HepG2 (cell line): ENCODE data around the gene KIAA0232. TPM values are rescaled to one million over a fixed set of nuclear protein-coding genes. Genes with fewer than 3 reads are reported as not detected.

ENCODE experiments used
- AFF4 ChIP-seq: sonication (generic); formaldehyde crosslinking; IDR thresholded peaks from 2 replicates; pipeline ENCODE4 v1.4.0; 2020; ENCODE audit warnings: missing genetic modification reagents
- EP300 ChIP-seq, 3 experiments: sonication (generic) in 1 of 3; formaldehyde crosslinking in 1 of 3; IDR thresholded peaks; 2 replicates each; pipeline versions ENCODE4 v1.5.1 to v1.6.1; 2011 to 2020; ENCODE audit warnings: low read depth in 2 of 3, low read length in 2 of 3, borderline replicate concordance in 1 of 3, improper control_type of control experiment in 1 of 3, mild to moderate bottlenecking in 1 of 3, missing genetic modification reagents in 1 of 3, moderate library complexity in 1 of 3
- GABPB1 ChIP-seq: IDR thresholded peaks from 2 replicates; pipeline ENCODE4 v1.6.1; 2016; ENCODE audit warnings: mild to moderate bottlenecking, missing genetic modification reagents, moderate library complexity, missing compliant biosample characterization
- NCOA2 ChIP-seq: sonication (generic); formaldehyde crosslinking; IDR thresholded peaks from 2 replicates; pipeline ENCODE4 v1.8.0; 2022; ENCODE audit warnings: inconsistent platforms
- REPIN1 ChIP-seq: sonication (generic); formaldehyde crosslinking; IDR thresholded peaks from 2 replicates; pipeline ENCODE4 v1.8.0; 2022; ENCODE audit warnings: missing genetic modification reagents, low read depth, mild to moderate bottlenecking, borderline replicate concordance
- SP1 ChIP-seq, 2 experiments: fragments of 450-650 bp in 1 of 2; sonication (generic) in 1 of 2; formaldehyde crosslinking in 1 of 2; IDR thresholded peaks; 2 replicates each; pipeline versions ENCODE4 v1.4.0 to v1.6.1; 2016 to 2020; ENCODE audit warnings: missing genetic modification reagents in 1 of 2
- SRY ChIP-seq: sonication (generic); formaldehyde crosslinking; IDR thresholded peaks from 2 replicates; pipeline ENCODE4 v1.8.0; 2022; ENCODE audit warnings: mild to moderate bottlenecking, missing genetic modification reagents
- ZNF101 ChIP-seq: sonication (generic); formaldehyde crosslinking; IDR thresholded peaks from 2 replicates; pipeline ENCODE4 v1.4.0; 2020; ENCODE audit warnings: mild to moderate bottlenecking, low read depth, missing genetic modification reagents, borderline replicate concordance
- ZNF672 ChIP-seq: sonication (generic); formaldehyde crosslinking; IDR thresholded peaks from 2 replicates; pipeline ENCODE4 v1.8.1; 2022; ENCODE audit warnings: missing genetic modification reagents
- ZNF7 ChIP-seq: IDR thresholded peaks from 2 replicates; pipeline ENCODE4 v1.6.1; 2016; ENCODE audit warnings: missing biosample characterization, missing genetic modification reagents
- ZSCAN20 ChIP-seq: sonication (generic); formaldehyde crosslinking; IDR thresholded peaks from 2 replicates; pipeline ENCODE4 v1.4.0; 2020; ENCODE audit warnings: missing genetic modification reagents, mild to moderate bottlenecking, borderline replicate concordance
- ZXDC ChIP-seq: sonication (generic); formaldehyde crosslinking; IDR thresholded peaks from 2 replicates; pipeline ENCODE4 v1.5.0; 2020; ENCODE audit warnings: mild to moderate bottlenecking, missing genetic modification reagents
- polyA plus RNA-seq, 8 experiments: library from polyadenylated mRNA; depleted of rRNA in 3 of 8; stranded (reverse) in 7 of 8; unstranded in 1 of 8; fragments of >200 nt; fragmentation: Illumina TruSeq in 4 of 8; extraction: Trizol in 4 of 8; gene quantifications; 2 replicates each; pipeline versions ENCODE4 v1.2.1 to v1.2.3, GENCODE V29; 2011 to 2016; ENCODE audit warnings: low read depth in 4 of 8, missing spikeins in 1 of 8, mixed read lengths in 1 of 8; ENCODE audit not compliant: insufficient read depth in 1 of 8
- total RNA-seq, 5 experiments: library from RNA; depleted of rRNA; stranded (reverse); fragments of >200 nt; fragmentation: Illumina TruSeq; extraction: Trizol; gene quantifications; 2 replicates each; pipeline ENCODE4 v1.2.3, GENCODE V29; 2016; ENCODE audit warnings: low read depth in 1 of 5
- TF ChIP-seq, protein P1 (sequence below): sonication (generic); formaldehyde crosslinking; IDR thresholded peaks from 2 replicates; pipeline ENCODE4 v1.9.0; 2021; ENCODE audit warnings: mild to moderate bottlenecking, missing genetic modification reagents

The KIAA0232 gene
- total and polyA plus RNA-seq, 2 of the 13 experiments (the other 11 are each of a cell fraction or from before 2014, with no cell fraction given) = 7.8 to 17.1 TPM

DNA sequence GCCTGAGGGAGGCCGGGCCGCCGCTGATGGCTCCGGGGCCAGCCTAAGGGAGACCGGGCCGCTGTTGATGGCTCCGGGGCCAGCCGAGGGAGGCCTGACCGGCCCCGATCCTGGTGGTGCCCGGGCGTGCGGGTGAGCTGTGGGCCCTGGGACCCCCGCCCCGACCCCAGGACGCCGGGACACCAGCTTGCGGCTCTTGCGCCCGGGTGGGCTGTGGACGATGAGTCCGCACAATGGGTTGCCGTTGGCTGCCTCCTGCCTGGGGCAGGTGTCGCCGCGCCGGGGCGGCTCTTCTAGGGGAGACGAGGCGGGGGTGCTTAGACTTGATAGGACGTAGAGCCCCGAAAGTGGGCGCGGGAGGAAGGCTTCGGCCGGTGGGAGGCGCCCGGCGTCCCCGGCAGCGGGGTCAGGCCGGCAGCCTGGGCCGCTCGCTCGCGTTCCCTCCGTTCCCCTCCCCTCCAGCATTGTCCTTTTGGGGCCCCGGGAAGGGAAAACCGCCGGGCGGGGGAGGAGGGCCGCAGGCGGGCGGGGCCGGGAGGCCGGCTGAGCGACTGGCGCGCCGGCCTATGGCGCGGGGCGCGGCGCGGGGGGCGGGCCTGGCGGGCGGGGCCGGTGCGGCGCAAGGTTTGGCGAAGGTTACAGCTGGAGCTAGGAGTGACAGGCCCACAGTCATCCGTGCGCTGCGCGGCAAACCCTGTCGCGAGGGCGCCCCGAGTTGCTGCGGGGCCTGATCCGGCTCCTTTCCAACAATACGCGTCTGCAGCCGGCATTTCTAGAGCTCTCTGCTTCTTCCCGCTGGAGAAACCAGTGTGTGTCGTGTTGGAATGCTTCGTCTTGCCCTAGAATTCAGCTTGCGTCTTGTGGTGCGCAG is 819 bp downstream of the KIAA0232 start (continued):
- TF ChIP-seq AFF4 = peak; percentile 36; the same call in 1 of the 2 replicates
- TF ChIP-seq ZXDC (CRISPR knock-in tag) = 0 out of 2 replicates have a peak, but pooled peaks have one; percentile 51
- TF ChIP-seq ZNF101 (CRISPR knock-in tag) = no peak
- TF ChIP-seq NCOA2 (CRISPR knock-in tag) = no peak
- TF ChIP-seq REPIN1 (CRISPR knock-in tag) = peak; percentile 53; the same call in 1 of the 2 replicates
- TF ChIP-seq EP300 (IDR thresholded peaks at IDR 0.05; ENCODE audit: low read depth in 2 of 2, low read length in 2 of 2) = 0 out of 4 replicates have a peak, but pooled peaks have one; percentile 25 to 31
- TF ChIP-seq EP300 (CRISPR knock-in tag; IDR thresholded peaks at IDR 0.05; ENCODE audit: borderline replicate concordance) = 0 out of 2 replicates have a peak, but pooled peaks have one; percentile 12
- TF ChIP-seq GABPB1 (CRISPR knock-in tag) = peak; percentile 77
- no peak for TF ChIP-seq ZNF672
- TF ChIP-seq, protein P1, sequence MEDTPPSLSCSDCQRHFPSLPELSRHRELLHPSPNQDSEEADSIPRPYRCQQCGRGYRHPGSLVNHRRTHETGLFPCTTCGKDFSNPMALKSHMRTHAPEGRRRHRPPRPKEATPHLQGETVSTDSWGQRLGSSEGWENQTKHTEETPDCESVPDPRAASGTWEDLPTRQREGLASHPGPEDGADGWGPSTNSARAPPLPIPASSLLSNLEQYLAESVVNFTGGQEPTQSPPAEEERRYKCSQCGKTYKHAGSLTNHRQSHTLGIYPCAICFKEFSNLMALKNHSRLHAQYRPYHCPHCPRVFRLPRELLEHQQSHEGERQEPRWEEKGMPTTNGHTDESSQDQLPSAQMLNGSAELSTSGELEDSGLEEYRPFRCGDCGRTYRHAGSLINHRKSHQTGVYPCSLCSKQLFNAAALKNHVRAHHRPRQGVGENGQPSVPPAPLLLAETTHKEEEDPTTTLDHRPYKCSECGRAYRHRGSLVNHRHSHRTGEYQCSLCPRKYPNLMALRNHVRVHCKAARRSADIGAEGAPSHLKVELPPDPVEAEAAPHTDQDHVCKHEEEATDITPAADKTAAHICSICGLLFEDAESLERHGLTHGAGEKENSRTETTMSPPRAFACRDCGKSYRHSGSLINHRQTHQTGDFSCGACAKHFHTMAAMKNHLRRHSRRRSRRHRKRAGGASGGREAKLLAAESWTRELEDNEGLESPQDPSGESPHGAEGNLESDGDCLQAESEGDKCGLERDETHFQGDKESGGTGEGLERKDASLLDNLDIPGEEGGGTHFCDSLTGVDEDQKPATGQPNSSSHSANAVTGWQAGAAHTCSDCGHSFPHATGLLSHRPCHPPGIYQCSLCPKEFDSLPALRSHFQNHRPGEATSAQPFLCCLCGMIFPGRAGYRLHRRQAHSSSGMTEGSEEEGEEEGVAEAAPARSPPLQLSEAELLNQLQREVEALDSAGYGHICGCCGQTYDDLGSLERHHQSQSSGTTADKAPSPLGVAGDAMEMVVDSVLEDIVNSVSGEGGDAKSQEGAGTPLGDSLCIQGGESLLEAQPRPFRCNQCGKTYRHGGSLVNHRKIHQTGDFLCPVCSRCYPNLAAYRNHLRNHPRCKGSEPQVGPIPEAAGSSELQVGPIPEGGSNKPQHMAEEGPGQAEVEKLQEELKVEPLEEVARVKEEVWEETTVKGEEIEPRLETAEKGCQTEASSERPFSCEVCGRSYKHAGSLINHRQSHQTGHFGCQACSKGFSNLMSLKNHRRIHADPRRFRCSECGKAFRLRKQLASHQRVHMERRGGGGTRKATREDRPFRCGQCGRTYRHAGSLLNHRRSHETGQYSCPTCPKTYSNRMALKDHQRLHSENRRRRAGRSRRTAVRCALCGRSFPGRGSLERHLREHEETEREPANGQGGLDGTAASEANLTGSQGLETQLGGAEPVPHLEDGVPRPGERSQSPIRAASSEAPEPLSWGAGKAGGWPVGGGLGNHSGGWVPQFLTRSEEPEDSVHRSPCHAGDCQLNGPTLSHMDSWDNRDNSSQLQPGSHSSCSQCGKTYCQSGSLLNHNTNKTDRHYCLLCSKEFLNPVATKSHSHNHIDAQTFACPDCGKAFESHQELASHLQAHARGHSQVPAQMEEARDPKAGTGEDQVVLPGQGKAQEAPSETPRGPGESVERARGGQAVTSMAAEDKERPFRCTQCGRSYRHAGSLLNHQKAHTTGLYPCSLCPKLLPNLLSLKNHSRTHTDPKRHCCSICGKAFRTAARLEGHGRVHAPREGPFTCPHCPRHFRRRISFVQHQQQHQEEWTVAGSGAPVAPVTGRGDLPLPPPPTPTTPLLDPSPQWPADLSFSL (CRISPR knock-in tag) = no peak
- TF ChIP-seq SP1 (IDR thresholded peaks at IDR 0.05) = no peak
- TF ChIP-seq SP1 (CRISPR knock-in tag; IDR thresholded peaks at IDR 0.05) = peak; percentile 36; the same call in 1 of the 2 replicates
- TF ChIP-seq SRY = no peak
- TF ChIP-seq ZSCAN20 (CRISPR knock-in tag) = no peak
- TF ChIP-seq ZNF7 = no peak
